ENCODE data around the gene TTC9C.

DNA sequence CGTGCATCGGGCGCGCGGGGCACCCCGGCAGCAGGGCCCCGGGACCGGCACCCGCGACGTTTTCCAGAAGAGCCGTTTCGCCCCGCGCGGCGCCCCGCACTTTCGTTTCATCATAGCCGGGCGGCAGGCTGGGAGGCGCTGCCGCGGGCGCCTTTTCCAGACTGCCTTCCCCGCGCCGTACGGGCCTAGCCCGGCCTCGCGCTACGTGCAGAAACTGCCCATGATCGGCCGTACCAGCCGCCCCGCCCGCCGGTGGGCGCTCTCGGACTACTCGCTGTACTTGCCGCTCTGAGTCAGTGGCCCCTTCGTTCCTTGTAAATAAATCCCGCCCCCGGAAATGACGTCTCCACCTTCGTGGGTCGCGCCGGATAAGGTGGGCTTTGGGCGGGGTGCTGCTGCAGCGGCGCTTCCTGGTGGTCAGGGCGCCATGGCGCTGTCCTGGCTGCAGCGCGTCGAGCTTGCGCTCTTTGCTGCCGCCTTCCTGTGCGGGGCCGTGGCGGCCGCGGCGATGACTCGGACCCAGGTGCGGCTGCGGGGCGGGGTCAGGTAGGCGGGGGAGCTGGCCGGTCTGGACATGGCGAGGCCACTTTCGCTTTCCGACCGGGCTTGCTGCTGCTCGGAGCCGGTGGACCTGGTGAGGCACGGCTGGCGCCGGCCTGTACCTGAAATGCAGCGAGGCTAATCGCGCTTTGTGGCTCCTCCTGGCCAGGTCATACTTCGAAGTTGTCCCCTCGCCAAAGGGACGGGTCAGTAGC, 58.9 kb downstream of the TTC9C start, which contains the start of gene TMEM179B:
- TF ChIP-seq ZFP30 (CRISPR knock-in tag; IDR thresholded peaks at IDR 0.05) (no peak), ISL1 (CRISPR knock-in tag; IDR thresholded peaks at IDR 0.05) (no peak), RARB (CRISPR knock-in tag; IDR thresholded peaks at IDR 0.05) (no peak)
- TF ChIP-seq, protein P1, sequence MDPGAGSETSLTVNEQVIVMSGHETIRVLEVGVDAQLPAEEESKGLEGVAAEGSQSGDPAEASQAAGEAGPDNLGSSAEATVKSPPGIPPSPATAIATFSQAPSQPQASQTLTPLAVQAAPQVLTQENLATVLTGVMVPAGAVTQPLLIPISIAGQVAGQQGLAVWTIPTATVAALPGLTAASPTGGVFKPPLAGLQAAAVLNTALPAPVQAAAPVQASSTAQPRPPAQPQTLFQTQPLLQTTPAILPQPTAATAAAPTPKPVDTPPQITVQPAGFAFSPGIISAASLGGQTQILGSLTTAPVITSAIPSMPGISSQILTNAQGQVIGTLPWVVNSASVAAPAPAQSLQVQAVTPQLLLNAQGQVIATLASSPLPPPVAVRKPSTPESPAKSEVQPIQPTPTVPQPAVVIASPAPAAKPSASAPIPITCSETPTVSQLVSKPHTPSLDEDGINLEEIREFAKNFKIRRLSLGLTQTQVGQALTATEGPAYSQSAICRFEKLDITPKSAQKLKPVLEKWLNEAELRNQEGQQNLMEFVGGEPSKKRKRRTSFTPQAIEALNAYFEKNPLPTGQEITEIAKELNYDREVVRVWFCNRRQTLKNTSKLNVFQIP (CRISPR knock-in tag; IDR thresholded peaks at IDR 0.05; ENCODE audit: borderline replicate concordance, low read depth): no peak
- TF ChIP-seq, protein P2, sequence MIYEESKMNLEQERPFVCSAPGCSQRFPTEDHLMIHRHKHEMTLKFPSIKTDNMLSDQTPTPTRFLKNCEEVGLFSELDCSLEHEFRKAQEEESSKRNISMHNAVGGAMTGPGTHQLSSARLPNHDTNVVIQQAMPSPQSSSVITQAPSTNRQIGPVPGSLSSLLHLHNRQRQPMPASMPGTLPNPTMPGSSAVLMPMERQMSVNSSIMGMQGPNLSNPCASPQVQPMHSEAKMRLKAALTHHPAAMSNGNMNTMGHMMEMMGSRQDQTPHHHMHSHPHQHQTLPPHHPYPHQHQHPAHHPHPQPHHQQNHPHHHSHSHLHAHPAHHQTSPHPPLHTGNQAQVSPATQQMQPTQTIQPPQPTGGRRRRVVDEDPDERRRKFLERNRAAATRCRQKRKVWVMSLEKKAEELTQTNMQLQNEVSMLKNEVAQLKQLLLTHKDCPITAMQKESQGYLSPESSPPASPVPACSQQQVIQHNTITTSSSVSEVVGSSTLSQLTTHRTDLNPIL (CRISPR knock-in tag; IDR thresholded peaks at IDR 0.05; ENCODE audit: low read depth): no peak
